OCI-LY3 (cell line): ENCODE data around the gene PCNX2.

ENCODE experiments used
- EZH2phosphoT487 ChIP-seq: fragments of 200-600 bp; shearing (Covaris generic); IDR thresholded peaks from 2 replicates; pipeline ENCODE4 v1.6.1; 2018; ENCODE audit warnings: antibody characterized with exemption, mixed run types, low read depth
- TF ChIP-seq, protein P1 (sequence below): fragments of 200-600, 300-600 bp; sonication (generic); IDR thresholded peaks from 2 replicates; pipeline ENCODE4 v1.5.1; 2014; ENCODE audit warnings: antibody characterized with exemption, low read length, low read depth

DNA sequence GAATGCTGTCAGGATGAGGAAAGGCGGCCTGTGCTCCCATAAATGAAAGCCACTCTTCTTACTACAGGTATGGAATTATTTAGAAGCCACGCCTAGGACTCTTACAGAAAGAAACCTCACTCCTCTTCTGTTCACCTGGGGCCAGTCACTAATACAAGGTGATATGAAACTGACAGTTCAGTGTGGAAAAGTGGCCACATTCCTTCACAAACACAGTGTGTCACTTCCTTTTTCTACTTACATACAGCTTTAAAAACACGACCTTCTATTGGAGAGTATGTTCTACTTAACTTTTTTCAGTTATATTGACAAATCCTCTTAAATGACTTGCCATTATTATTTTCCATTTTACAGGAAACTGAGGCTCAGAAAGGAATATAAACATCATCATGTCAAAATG, 163.1 kb downstream of the PCNX2 start:
- TF ChIP-seq, protein P1, sequence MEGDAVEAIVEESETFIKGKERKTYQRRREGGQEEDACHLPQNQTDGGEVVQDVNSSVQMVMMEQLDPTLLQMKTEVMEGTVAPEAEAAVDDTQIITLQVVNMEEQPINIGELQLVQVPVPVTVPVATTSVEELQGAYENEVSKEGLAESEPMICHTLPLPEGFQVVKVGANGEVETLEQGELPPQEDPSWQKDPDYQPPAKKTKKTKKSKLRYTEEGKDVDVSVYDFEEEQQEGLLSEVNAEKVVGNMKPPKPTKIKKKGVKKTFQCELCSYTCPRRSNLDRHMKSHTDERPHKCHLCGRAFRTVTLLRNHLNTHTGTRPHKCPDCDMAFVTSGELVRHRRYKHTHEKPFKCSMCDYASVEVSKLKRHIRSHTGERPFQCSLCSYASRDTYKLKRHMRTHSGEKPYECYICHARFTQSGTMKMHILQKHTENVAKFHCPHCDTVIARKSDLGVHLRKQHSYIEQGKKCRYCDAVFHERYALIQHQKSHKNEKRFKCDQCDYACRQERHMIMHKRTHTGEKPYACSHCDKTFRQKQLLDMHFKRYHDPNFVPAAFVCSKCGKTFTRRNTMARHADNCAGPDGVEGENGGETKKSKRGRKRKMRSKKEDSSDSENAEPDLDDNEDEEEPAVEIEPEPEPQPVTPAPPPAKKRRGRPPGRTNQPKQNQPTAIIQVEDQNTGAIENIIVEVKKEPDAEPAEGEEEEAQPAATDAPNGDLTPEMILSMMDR = no peak
- TF ChIP-seq EZH2phosphoT487 = no peak
